AG04449 (cell line): ENCODE data around the gene GNRHR.

Experiments used
- CTCF ChIA-PET: fragments of 350-600 bp; formaldehyde crosslinking; extraction: SDS; loops from one replicate; lab custom pipeline; 2021; ENCODE audit warnings: antibody characterized with exemption; lab: Yijun Ruan, JAX
- POLR2A ChIA-PET: fragments of 400-600, 350-600 bp; formaldehyde crosslinking; extraction: SDS; loops from one replicate; lab custom pipeline; 2020; ENCODE audit warnings: antibody characterized with exemption, inconsistent platforms; lab: Yijun Ruan, JAX
- DNase-seq: peaks from one replicate; pipeline ENCODE4 v3.0.0-alpha.2; 2010; ENCODE audit warnings: low read depth, low spot score
- H3K4me3 ChIP-seq: 2 replicates; pipeline ENCODE4 v1.5.1; 2011; ENCODE audit warnings: low read depth, mild to moderate bottlenecking, control low read depth, low read length
- CTCF ChIP-seq: IDR thresholded peaks from one replicate; pipeline ENCODE4 v1.5.1; 2011; ENCODE audit warnings: mild to moderate bottlenecking, moderate library complexity, low read length, control low read depth, inconsistent platforms; ENCODE audit not compliant: insufficient read depth; ENCODE audit errors: missing control alignments

The GNRHR gene, protein sequence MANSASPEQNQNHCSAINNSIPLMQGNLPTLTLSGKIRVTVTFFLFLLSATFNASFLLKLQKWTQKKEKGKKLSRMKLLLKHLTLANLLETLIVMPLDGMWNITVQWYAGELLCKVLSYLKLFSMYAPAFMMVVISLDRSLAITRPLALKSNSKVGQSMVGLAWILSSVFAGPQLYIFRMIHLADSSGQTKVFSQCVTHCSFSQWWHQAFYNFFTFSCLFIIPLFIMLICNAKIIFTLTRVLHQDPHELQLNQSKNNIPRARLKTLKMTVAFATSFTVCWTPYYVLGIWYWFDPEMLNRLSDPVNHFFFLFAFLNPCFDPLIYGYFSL

DNA sequence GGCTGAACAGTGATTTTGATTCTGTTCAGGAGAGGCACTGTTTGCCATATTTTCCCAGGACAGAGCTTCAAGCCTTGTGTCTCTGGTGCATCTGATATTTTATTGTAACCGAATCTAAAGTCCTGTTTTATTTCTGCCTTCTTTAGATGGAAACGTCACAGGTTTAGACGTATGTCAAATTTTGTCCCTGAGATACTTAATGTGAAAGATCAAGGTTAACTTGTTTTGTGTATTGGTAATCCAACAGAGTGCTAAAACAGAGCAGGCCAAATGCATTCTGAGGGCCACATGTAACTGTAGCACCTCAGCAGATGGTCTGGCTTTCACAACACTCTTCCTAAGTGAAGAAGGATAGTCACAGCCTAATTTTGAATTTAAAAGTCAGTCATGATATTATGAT lies at the start of gene GNRHR:
GNRHR (minus strand) TSS at position 101 of the 400 bp plus-strand sequence; CDS start at position 48, 53 bp downstream.
- no peak for TF ChIP-seq CTCF
- no peak for DNase-seq
- POLR2A ChIA-PET = no interaction called here
- no peak within 1 kb of the TSS for H3K4me3 ChIP-seq
- CTCF ChIA-PET = interaction anchor here (1.3 to 6.8 kb wide), 2 partner anchors 7 to 10 kb away, joined by 3 to 51 read pairs; no protein-coding TSS in a partner anchor

DNA sequence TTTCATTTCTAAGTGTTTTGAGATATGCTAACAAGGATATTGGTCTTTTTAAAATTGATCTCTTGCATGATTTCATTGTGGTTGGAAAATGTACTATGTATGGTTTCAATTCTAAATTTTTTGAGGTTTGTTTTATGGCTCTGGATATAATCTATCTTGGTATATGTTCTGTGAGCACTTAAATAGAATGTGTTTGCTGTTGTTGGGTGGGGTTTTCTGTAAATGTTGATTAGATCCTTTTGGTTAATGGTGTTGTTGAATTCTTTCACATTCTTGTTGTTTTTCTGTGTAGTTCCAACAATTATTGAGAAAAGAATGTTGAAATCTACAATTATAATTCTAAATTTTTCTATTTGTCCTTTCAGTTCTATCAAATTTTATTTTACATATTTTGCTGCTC lies 42.6 kb upstream of the GNRHR start:
- no peak overlapping the region for H3K4me3 ChIP-seq
- TF ChIP-seq CTCF = no peak
- no peak for DNase-seq
- ChIA-PET CTCF (no interaction called here), POLR2A (no interaction called here)

GRCh38 chr4:67790721-67791120 lies 36.5 kb upstream of the GNRHR start:
- no peak overlapping the region for H3K4me3 ChIP-seq
- no peak for DNase-seq
- ChIA-PET CTCF (no interaction called here), POLR2A (no interaction called here)
- no peak for TF ChIP-seq CTCF

DNA sequence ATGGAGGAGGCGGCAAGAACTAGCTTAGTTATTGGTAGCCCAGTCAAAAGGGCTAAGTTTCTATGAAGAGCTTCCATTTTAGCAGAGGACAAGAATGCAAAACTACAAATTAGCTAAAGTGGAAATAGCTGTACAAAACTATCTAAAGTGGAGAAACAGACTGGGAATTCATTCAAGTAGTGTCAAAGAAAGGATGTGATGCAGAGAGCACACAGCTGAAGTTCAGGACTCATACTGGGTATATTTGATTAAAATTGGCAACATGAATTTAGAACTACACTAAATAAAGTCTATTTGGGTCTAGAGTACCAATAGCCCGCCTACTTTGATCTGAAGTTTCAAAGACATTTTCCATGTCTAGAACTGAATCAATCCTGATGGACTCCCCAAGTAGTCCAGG lies 33.1 kb upstream of the GNRHR start:
- DNase-seq = no peak
- POLR2A ChIA-PET = no interaction called here
- CTCF ChIA-PET = interaction anchor here (1.1 kb wide), 1 partner anchor 41 kb away, joined by 5 read pairs; no protein-coding TSS in a partner anchor
- no peak for TF ChIP-seq CTCF
- H3K4me3 ChIP-seq = no peak overlapping the region

GRCh38 chr4:67785528-67785927 lies 31.3 kb upstream of the GNRHR start:
- no peak overlapping the region for H3K4me3 ChIP-seq
- ChIA-PET CTCF (no interaction called here), POLR2A (no interaction called here)
- DNase-seq = no peak
- TF ChIP-seq CTCF = no peak

DNA sequence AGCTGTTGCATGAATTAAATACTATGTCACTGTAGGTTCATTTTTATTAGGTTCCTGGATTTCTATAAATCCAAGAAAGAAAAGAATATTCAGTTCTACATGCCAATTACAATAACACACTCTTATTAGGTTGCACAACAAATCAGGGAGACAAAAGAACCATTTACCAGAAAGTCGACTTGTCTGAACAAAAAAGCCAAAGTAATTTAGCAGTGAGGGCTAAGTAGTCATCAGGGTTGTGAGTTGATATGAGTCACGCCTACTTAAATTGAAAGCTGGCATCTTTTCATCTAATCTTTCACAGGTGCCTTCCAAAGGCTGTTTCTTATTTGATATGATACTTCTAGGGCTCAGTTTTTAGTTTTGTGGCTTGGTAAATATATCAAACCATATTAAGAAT lies 25.4 kb upstream of the GNRHR start:
- CTCF ChIA-PET = interaction anchor here (0.9 kb wide), 1 partner anchor 27 kb away, joined by 3 read pairs; no protein-coding TSS in a partner anchor
- TF ChIP-seq CTCF = no peak
- H3K4me3 ChIP-seq = no peak overlapping the region
- POLR2A ChIA-PET = no interaction called here
- no peak for DNase-seq
